ENCODE data around the gene EIF3D.

The EIF3D gene, protein sequence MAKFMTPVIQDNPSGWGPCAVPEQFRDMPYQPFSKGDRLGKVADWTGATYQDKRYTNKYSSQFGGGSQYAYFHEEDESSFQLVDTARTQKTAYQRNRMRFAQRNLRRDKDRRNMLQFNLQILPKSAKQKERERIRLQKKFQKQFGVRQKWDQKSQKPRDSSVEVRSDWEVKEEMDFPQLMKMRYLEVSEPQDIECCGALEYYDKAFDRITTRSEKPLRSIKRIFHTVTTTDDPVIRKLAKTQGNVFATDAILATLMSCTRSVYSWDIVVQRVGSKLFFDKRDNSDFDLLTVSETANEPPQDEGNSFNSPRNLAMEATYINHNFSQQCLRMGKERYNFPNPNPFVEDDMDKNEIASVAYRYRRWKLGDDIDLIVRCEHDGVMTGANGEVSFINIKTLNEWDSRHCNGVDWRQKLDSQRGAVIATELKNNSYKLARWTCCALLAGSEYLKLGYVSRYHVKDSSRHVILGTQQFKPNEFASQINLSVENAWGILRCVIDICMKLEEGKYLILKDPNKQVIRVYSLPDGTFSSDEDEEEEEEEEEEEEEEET

DNA sequence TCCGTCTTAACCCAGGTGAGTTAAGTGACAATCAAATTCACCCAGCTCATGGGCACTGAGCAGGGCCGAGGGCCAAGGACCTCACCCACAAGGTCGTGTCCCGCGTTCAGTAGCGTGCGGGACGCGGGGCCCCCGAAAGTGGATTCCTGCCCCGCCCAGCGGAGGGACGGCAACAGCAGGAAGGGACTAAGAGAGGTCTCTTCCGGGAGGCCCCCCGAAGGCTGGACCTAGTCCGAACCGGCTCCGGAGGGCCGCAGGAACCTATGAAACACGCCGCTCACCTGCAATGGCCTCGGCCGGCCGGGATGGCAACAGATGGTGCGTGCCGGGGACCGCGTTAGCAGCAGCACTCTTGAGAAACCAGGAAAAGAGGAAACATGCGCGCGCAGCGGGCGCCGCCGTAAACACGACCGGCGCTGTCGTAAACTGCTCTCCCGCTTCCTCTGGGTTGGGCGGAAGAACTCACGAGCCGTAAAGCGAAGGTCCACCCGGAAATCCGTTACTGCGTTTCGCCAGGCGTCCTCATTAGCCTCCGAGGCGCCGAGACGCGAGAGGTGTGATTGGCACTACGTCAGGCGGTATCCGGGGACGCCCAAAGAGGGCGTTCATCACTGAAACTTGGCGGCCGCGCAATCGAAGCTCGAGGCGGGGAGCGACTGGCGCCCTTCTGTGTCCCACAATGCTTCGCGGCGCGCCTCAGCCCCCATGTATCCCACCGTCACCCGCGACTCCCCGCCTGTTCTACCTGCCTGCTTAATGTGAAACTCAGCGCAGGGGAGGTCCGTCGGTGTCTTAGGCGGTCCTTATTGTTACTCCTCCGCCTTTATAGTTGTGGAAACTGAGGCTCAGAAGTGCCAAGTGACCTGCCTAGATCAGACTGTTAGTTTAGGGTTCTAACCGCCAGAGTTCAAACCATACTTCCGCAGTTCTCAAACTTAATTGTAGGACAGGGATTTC is at the start of gene EIF3D:
EIF3D (minus strand) TSS at position 372 of the 957 bp plus-strand sequence. CDS start 3,045 bp downstream, outside the sequence.
- Histone ChIP-seq H3K4me3 (ENCODE audit: low read depth in 1 of 2, low read length in 2 of 2) (peak within 1 kb of the TSS; percentile 96 to 97), H3K36me3 (ENCODE audit: control insufficient read depth in 1 of 2, insufficient read depth in 2 of 2, low read length in 2 of 2) (peaks cover 21 to 28% of the 10 kb centered on the region in 2 donors), H3K4me1 (ENCODE audit: control insufficient read depth in 1 of 2, insufficient read depth in 2 of 2, low read length in 2 of 2) (peaks cover 0 to 11% of the 10 kb centered on the region in 2 donors), H3K27me3 (ENCODE audit: low read depth, low read length) (no peaks in the 10 kb centered on the region), H3K27ac (ENCODE audit: low read length) (peak within 1 kb of the TSS; percentile 96), H3K9me3 (ENCODE audit: control insufficient read depth in 1 of 2, low read length in 2 of 2) (no peaks in the 10 kb centered on the region)

DNA sequence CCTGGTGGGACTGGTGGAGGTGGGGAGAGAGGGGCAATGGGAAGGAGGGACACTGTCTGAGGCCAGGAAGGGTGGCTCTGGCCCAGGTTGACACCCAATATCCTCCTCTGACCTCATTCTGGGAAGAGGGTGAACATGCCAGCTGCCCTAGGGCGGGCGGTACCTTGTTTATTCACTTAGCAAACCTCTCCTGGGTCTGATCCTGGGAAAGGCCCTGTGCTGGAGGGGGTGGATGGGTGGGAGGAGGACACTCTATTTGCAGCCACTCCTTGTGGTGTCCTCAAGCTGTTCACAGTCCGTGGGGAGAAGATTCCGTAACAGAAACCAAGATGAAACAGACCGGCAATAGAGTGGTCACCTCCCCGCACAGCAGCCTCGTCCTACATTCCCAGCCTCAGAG is 49.7 kb upstream of the EIF3D start:
- Histone ChIP-seq H3K9me3 (ENCODE audit: control insufficient read depth in 1 of 2, low read length in 2 of 2) (no peaks in the 10 kb centered on the region), H3K27ac (ENCODE audit: low read length) (no peak overlapping the region), H3K4me1 (ENCODE audit: control insufficient read depth in 1 of 2, insufficient read depth in 2 of 2, low read length in 2 of 2) (no peaks in the 10 kb centered on the region), H3K4me3 (ENCODE audit: low read depth in 1 of 2, low read length in 2 of 2) (no peak overlapping the region), H3K36me3 (ENCODE audit: control insufficient read depth in 1 of 2, insufficient read depth in 2 of 2, low read length in 2 of 2) (no peaks in the 10 kb centered on the region), H3K27me3 (ENCODE audit: low read depth, low read length) (no peaks in the 10 kb centered on the region)

DNA sequence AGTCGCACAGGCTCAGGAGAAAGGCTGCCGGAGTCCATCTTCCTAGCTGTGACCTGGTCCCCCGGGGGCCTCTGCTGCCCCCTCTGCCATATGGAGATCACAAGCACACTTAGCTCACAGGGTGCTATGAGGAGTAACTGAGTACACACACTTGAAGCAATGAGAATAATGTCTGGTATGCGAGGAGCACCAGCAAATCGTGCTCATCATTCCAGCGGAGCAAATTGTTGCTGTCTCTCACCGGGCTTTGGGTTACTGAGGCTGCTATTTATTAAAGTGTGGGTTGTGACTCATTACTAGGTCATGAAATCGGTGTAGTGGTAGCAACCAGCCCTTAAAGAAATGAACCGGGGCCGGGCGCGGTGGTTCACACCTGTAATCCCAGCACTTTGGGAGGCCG is 48.1 kb upstream of the EIF3D start:
- Histone ChIP-seq H3K9me3 (ENCODE audit: control insufficient read depth in 1 of 2, low read length in 2 of 2) (no peaks in the 10 kb centered on the region), H3K36me3 (ENCODE audit: control insufficient read depth in 1 of 2, insufficient read depth in 2 of 2, low read length in 2 of 2) (no peaks in the 10 kb centered on the region), H3K4me1 (ENCODE audit: control insufficient read depth in 1 of 2, insufficient read depth in 2 of 2, low read length in 2 of 2) (no peaks in the 10 kb centered on the region), H3K4me3 (ENCODE audit: low read depth in 1 of 2, low read length in 2 of 2) (no peak overlapping the region), H3K27me3 (ENCODE audit: low read depth, low read length) (no peaks in the 10 kb centered on the region), H3K27ac (ENCODE audit: low read length) (no peak overlapping the region)

DNA sequence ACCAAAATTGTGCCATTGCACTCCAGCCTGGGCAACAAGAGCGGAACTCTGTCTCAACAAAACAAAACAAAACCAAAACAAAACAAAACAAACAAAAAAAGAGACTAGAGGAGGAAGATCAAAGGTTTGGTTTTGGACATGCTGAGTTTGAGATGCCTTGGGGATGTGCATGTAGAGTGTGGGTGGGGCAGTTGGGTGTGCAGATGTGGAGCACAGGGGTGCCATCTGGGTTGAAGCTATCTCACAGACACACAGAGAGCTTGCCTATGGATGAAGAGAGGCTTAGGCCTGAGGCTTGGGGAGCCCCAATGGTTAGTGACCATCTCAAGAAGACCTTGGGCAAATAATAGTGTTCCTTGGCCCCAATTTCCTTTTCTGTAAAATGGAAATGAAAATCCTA is 45.8 kb upstream of the EIF3D start:
- no peaks in the 10 kb centered on the region for H3K36me3 ChIP-seq (ENCODE audit: control insufficient read depth in 1 of 2, insufficient read depth in 2 of 2, low read length in 2 of 2)
- H3K27me3 ChIP-seq (ENCODE audit: low read depth, low read length), result no peaks in the 10 kb centered on the region
- H3K4me3 ChIP-seq (ENCODE audit: low read depth in 1 of 2, low read length in 2 of 2), result no peak overlapping the region
- no peaks in the 10 kb centered on the region for H3K9me3 ChIP-seq (ENCODE audit: control insufficient read depth in 1 of 2, low read length in 2 of 2)
- H3K4me1 ChIP-seq (ENCODE audit: control insufficient read depth in 1 of 2, insufficient read depth in 2 of 2, low read length in 2 of 2), result no peaks in the 10 kb centered on the region
- no peak overlapping the region for H3K27ac ChIP-seq (ENCODE audit: low read length)

DNA sequence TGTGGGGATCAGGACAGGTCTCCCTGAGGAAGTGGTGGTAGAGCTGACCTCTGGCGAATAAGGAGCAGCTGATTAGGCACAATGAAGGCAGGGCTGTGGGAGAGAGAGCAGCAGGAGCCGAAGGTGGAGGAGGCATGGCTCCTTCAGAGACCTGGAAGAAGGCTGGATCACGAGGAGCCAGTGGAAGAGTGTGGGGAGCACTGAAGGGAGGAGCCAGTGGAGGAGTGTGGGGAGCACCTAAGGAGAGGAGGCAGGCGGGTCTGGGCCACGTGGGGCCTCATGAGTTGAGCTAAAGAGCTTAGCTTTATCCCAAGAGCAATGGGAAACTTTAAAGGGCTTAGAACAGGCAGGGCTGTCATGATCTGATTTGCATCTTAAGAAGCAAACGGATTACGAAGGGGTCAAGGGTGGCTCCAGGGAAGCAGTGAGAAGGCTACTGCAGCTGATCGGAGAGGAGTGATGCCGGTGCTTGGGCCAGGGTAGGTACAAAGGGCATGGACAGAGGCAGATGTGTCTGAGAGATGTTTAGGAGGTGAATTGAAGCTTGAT is 44.9 kb upstream of the EIF3D start:
- no peaks in the 10 kb centered on the region for H3K27me3 ChIP-seq (ENCODE audit: low read depth, low read length)
- no peaks in the 10 kb centered on the region for H3K9me3 ChIP-seq (ENCODE audit: control insufficient read depth in 1 of 2, low read length in 2 of 2)
- H3K4me1 ChIP-seq (ENCODE audit: control insufficient read depth in 1 of 2, insufficient read depth in 2 of 2, low read length in 2 of 2), result no peaks in the 10 kb centered on the region
- no peak overlapping the region for H3K4me3 ChIP-seq (ENCODE audit: low read depth in 1 of 2, low read length in 2 of 2)
- H3K27ac ChIP-seq (ENCODE audit: low read length), result no peak overlapping the region
- no peaks in the 10 kb centered on the region for H3K36me3 ChIP-seq (ENCODE audit: control insufficient read depth in 1 of 2, insufficient read depth in 2 of 2, low read length in 2 of 2)

DNA sequence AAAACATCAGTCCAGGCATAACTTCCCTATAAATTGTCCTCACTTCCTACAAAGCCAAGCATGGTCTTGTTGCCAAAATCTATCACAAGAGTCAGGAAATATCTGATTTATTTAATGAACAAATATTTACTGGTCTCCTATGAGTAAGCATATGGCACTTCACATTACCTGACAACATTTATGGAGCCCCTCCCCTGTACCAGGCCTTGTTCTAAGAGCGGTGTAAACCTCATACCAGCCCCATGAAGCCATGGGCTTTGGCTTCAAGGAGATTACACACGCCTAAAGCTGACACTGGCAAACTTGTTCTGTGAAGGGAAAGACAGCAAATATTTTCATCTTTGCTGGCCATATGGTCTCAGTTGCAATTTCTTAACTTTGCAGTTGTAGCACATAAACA is 43.0 kb upstream of the EIF3D start:
- no peaks in the 10 kb centered on the region for H3K9me3 ChIP-seq (ENCODE audit: control insufficient read depth in 1 of 2, low read length in 2 of 2)
- no peak overlapping the region for H3K27ac ChIP-seq (ENCODE audit: low read length)
- H3K4me3 ChIP-seq (ENCODE audit: low read depth in 1 of 2, low read length in 2 of 2), result no peak overlapping the region
- no peaks in the 10 kb centered on the region for H3K4me1 ChIP-seq (ENCODE audit: control insufficient read depth in 1 of 2, insufficient read depth in 2 of 2, low read length in 2 of 2)
- H3K27me3 ChIP-seq (ENCODE audit: low read depth, low read length), result no peaks in the 10 kb centered on the region
- H3K36me3 ChIP-seq (ENCODE audit: control insufficient read depth in 1 of 2, insufficient read depth in 2 of 2, low read length in 2 of 2), result no peaks in the 10 kb centered on the region

DNA sequence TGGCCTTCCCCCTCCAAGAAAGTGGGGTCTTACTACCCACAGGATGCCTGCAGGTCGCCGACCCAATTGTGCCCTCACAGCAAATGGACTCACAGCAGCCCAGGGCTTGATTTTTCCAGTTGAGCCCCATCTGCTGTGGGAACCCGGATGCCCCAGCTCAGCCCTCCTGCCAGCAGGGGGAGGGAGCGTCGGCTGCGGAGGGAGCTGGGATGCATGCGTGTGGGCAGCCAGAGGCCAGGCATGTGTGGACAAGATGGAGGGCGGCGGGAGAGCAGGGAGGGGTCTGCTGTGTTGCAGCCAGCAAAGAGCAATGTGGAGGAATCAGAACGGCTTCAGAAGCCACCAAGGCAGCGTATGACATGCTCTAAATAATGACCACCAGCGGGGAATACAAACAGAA is 41.0 kb upstream of the EIF3D start:
- Histone ChIP-seq H3K4me3 (ENCODE audit: low read depth in 1 of 2, low read length in 2 of 2) (no peak overlapping the region), H3K36me3 (ENCODE audit: control insufficient read depth in 1 of 2, insufficient read depth in 2 of 2, low read length in 2 of 2) (no peaks in the 10 kb centered on the region), H3K27me3 (ENCODE audit: low read depth, low read length) (no peaks in the 10 kb centered on the region), H3K9me3 (ENCODE audit: control insufficient read depth in 1 of 2, low read length in 2 of 2) (no peaks in the 10 kb centered on the region), H3K27ac (ENCODE audit: low read length) (no peak overlapping the region), H3K4me1 (ENCODE audit: control insufficient read depth in 1 of 2, insufficient read depth in 2 of 2, low read length in 2 of 2) (no peaks in the 10 kb centered on the region)

DNA sequence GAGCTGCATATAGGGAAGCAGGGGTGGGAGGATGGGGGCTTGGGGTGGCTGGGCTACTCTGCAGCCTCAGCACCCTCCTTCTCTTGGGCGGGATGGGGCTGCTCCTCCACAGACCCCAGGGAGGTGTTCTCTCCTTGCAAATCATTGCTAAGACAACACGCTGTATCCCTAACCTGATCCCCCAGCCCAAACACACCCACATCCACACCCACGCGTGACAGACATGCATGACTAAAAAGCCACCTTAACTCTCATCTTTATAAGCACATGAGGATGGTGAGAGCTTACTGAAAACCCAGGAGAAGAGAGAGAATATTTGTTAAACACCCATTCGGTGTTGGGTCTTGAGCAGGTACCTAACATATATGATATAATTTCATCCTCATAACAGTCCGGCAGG is 39.9 kb upstream of the EIF3D start:
- Histone ChIP-seq H3K4me1 (ENCODE audit: control insufficient read depth in 1 of 2, insufficient read depth in 2 of 2, low read length in 2 of 2) (peaks cover 0 to 4% of the 10 kb centered on the region in 2 donors), H3K27me3 (ENCODE audit: low read depth, low read length) (no peaks in the 10 kb centered on the region), H3K27ac (ENCODE audit: low read length) (no peak overlapping the region), H3K36me3 (ENCODE audit: control insufficient read depth in 1 of 2, insufficient read depth in 2 of 2, low read length in 2 of 2) (no peaks in the 10 kb centered on the region), H3K4me3 (ENCODE audit: low read depth in 1 of 2, low read length in 2 of 2) (no peak overlapping the region), H3K9me3 (ENCODE audit: control insufficient read depth in 1 of 2, low read length in 2 of 2) (no peaks in the 10 kb centered on the region)

DNA sequence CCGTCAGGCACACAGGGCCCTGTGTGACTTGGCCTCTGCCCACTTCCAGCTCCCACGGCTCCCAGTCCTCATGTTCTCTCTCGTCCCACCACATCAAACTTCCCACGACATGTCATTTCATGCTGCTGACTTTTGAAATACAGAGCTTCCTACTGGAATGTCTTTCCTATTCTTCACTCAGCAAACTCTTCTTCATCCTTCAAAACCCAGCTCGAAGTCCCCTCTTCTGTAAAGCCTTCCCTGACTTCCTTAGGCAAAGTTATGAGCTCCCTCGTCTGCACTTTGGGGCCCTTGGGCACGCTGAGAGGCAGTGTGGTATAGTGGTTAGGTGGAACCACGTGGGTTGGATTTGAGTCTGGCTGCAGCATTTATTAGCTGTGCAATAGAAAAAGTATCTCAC is 37.8 kb upstream of the EIF3D start:
- peaks cover 0 to 7% of the 10 kb centered on the region in 2 donors for H3K4me1 ChIP-seq (ENCODE audit: control insufficient read depth in 1 of 2, insufficient read depth in 2 of 2, low read length in 2 of 2)
- H3K9me3 ChIP-seq (ENCODE audit: control insufficient read depth in 1 of 2, low read length in 2 of 2), result no peaks in the 10 kb centered on the region
- no peak overlapping the region for H3K4me3 ChIP-seq (ENCODE audit: low read depth in 1 of 2, low read length in 2 of 2)
- H3K36me3 ChIP-seq (ENCODE audit: control insufficient read depth in 1 of 2, insufficient read depth in 2 of 2, low read length in 2 of 2), result no peaks in the 10 kb centered on the region
- no peaks in the 10 kb centered on the region for H3K27me3 ChIP-seq (ENCODE audit: low read depth, low read length)
- no peak overlapping the region for H3K27ac ChIP-seq (ENCODE audit: low read length)

DNA sequence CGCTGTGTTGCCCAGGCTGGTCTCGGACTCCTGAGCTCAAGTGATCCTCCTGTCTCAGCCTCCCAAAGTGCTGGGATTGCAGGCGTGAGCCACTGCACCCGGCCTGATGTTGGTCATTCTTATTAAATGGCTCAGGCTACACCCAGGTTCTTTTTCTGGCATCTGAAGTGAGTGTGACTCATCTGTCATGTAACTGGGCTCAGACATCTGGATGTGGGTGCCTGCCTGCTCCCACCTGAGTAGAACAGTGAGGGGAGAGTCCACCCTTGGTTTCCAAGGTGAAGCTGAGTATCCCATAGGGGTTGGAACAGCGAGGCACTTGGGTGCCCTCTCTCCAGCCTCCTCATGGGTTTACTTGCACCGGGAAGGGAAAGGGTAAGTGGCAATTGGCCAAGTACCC is 36.7 kb upstream of the EIF3D start:
- no peaks in the 10 kb centered on the region for H3K36me3 ChIP-seq (ENCODE audit: control insufficient read depth in 1 of 2, insufficient read depth in 2 of 2, low read length in 2 of 2)
- H3K9me3 ChIP-seq (ENCODE audit: control insufficient read depth in 1 of 2, low read length in 2 of 2), result no peaks in the 10 kb centered on the region
- H3K27ac ChIP-seq (ENCODE audit: low read length), result no peak overlapping the region
- peaks cover 3% of the 10 kb centered on the region for H3K27me3 ChIP-seq (ENCODE audit: low read depth, low read length)
- no peak overlapping the region for H3K4me3 ChIP-seq (ENCODE audit: low read depth in 1 of 2, low read length in 2 of 2)
- peaks cover 0 to 7% of the 10 kb centered on the region in 2 donors for H3K4me1 ChIP-seq (ENCODE audit: control insufficient read depth in 1 of 2, insufficient read depth in 2 of 2, low read length in 2 of 2)

DNA sequence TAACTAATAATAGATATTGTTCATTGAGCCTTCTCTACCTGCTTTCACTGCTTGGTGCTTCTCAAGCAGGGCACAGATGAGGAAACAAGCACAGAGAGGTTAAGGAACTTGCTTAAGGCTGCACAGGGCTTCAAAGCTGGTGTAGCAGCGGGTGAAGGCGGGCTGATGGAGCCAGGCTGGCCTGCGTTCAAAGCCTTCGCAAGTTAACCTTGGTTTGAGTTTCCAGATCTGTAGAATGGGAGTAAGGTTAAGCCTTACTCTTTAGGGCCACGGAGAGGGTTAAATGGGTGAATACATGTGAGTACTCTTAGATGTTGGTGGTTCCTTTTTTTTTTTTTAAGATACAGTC is 36.2 kb upstream of the EIF3D start:
- no peak overlapping the region for H3K4me3 ChIP-seq (ENCODE audit: low read depth in 1 of 2, low read length in 2 of 2)
- peaks cover 3% of the 10 kb centered on the region for H3K27me3 ChIP-seq (ENCODE audit: low read depth, low read length)
- no peaks in the 10 kb centered on the region for H3K9me3 ChIP-seq (ENCODE audit: control insufficient read depth in 1 of 2, low read length in 2 of 2)
- H3K4me1 ChIP-seq (ENCODE audit: control insufficient read depth in 1 of 2, insufficient read depth in 2 of 2, low read length in 2 of 2), result peaks cover 0 to 7% of the 10 kb centered on the region in 2 donors
- H3K36me3 ChIP-seq (ENCODE audit: control insufficient read depth in 1 of 2, insufficient read depth in 2 of 2, low read length in 2 of 2), result no peaks in the 10 kb centered on the region
- H3K27ac ChIP-seq (ENCODE audit: low read length), result no peak overlapping the region
